ENCODE measurements around the gene SGCE. TPM values are rescaled to one million over a fixed set of nuclear protein-coding genes. Genes with fewer than 3 reads are reported as not detected.
A peak's percentile ranks its signal among the peaks of the same experiment; 100 is the strongest.

Gene SGCE
- total and polyA plus RNA-seq, 8 donors: 49.9 to 84.9 (median 72.8) TPM

DNA sequence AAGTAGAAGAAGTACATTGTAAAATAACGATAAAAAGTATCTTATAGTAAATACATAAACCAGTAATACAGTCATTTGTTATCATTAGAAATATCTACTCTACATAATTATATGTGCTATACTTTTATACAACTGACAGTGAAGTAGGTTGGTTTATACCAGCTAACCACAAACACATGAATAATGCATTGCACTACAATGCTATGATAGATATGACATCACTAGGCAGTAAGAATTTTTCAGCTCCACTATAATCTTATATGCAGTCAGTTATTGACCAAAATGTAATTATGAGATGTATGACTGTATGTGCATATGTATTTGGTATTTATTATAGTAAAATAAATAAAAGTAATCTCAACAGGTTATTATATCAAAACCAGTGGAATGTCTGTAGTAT is 23.4 kb upstream of the SGCE start:
- ATAC-seq (no peak), DNase-seq (no peak)
- TF ChIP-seq, protein P1, sequence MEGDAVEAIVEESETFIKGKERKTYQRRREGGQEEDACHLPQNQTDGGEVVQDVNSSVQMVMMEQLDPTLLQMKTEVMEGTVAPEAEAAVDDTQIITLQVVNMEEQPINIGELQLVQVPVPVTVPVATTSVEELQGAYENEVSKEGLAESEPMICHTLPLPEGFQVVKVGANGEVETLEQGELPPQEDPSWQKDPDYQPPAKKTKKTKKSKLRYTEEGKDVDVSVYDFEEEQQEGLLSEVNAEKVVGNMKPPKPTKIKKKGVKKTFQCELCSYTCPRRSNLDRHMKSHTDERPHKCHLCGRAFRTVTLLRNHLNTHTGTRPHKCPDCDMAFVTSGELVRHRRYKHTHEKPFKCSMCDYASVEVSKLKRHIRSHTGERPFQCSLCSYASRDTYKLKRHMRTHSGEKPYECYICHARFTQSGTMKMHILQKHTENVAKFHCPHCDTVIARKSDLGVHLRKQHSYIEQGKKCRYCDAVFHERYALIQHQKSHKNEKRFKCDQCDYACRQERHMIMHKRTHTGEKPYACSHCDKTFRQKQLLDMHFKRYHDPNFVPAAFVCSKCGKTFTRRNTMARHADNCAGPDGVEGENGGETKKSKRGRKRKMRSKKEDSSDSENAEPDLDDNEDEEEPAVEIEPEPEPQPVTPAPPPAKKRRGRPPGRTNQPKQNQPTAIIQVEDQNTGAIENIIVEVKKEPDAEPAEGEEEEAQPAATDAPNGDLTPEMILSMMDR (IDR thresholded peaks at IDR 0.05): no peak
- H3K9me3 ChIP-seq: no peaks in the 10 kb centered on the region
- intact Hi-C loops (cut with DNase I): no loop called here
- H3K27me3 ChIP-seq: no peaks in the 10 kb centered on the region
- H3K36me3 ChIP-seq: no peaks in the 10 kb centered on the region
- no peaks in the 10 kb centered on the region for H3K4me1 ChIP-seq
- no peak overlapping the region for H3K27ac ChIP-seq
- H3K4me3 ChIP-seq: no peak overlapping the region

DNA sequence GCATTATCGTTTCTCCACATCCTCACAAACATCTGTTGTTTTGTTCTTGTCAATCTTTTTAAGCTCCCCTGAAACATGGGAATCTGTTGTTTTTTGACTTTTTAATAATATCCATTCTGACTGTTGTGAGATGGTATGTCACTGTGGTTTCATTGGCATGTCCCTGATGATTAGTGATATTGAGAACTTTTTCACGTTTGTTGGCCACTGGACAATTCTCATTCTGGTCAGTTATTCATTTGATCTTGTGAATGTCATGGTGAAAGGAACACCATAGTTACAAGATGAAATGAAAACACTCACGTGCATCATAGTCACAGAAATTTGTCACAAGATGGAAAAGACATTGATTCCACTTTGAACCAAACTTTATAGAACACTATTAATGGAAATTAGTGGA is 20.5 kb upstream of the SGCE start:
- Histone ChIP-seq H3K36me3 (no peaks in the 10 kb centered on the region), H3K4me1 (no peaks in the 10 kb centered on the region), H3K27ac (no peak overlapping the region), H3K9me3 (no peaks in the 10 kb centered on the region), H3K27me3 (no peaks in the 10 kb centered on the region), H3K4me3 (no peak overlapping the region)
- TF ChIP-seq, protein P1 (IDR thresholded peaks at IDR 0.05): no peak
- no peak for DNase-seq
- no peak for ATAC-seq
- intact Hi-C loops (cut with DNase I): no loop called here

DNA sequence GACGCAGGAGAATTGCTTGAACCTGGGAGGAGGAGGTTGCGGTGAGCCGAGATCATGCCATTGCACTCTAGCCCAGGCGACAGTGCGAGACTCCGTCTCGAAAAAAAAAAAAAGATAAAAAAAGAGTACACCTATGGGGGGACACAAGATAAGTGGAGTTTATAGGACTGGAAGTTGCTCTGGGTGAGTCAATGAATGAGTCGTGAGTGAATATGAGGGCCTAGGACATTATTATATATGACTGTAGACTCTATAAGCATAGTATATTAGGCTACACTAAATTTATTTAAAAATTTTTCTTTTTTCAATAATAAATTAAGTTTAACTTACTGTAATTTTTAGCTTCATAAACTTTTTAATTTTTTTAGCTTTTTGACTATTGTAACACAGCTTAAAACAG is 19.4 kb upstream of the SGCE start:
- no peak for ATAC-seq
- H3K4me1 ChIP-seq: no peaks in the 10 kb centered on the region

DNA sequence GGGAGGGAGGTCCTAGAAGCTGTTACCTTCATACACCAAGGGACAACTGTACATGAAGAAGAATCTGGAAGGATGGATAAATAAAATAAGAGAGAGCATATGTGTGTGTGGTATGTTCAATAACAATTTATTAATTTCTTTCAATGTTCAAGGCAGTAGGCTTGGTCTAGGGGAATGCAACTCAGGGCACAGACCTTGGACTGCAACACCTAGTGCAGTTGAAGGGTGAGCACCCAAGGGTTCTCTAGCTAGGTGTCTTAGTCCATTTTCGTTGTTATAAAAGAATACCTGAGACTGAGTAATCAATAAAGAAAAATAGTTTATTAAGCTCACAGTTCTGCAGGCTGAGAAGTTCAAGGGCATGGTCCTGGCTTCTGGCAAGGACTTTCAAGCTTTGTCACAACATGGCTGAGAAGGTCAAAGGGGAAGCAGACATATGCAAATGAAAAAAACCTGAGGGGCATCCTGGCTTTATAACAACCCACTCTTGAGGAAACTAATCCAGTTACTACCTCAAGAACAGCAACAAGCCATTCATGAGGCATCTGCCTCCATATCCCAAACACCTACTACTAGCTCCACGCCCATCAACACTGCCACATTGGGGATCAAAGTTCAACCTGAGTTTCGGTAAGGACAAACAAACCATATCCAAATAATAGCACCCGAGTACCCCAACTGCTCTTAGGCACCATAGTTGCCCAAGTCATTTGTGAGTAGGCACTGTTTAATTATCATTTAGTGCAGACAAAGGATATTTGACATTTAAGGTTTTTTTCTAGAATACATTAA is 15.7 kb upstream of the SGCE start:
- intact Hi-C loops (cut with DNase I): no loop called here
- ATAC-seq: no peak
- TF ChIP-seq, protein P1 (IDR thresholded peaks at IDR 0.05): no peak

More for the DNA sequence above, 19.4 kb upstream of the SGCE start:
- no peak overlapping the region for H3K4me3 ChIP-seq
- H3K9me3 ChIP-seq: no peaks in the 10 kb centered on the region
- TF ChIP-seq, protein P1 (IDR thresholded peaks at IDR 0.05): no peak
- no peaks in the 10 kb centered on the region for H3K27me3 ChIP-seq
- no peaks in the 10 kb centered on the region for H3K36me3 ChIP-seq
- intact Hi-C loops (cut with DNase I): no loop called here
- DNase-seq: peak in 1 of 4 donors; percentile 24
- H3K27ac ChIP-seq: no peak overlapping the region

DNA sequence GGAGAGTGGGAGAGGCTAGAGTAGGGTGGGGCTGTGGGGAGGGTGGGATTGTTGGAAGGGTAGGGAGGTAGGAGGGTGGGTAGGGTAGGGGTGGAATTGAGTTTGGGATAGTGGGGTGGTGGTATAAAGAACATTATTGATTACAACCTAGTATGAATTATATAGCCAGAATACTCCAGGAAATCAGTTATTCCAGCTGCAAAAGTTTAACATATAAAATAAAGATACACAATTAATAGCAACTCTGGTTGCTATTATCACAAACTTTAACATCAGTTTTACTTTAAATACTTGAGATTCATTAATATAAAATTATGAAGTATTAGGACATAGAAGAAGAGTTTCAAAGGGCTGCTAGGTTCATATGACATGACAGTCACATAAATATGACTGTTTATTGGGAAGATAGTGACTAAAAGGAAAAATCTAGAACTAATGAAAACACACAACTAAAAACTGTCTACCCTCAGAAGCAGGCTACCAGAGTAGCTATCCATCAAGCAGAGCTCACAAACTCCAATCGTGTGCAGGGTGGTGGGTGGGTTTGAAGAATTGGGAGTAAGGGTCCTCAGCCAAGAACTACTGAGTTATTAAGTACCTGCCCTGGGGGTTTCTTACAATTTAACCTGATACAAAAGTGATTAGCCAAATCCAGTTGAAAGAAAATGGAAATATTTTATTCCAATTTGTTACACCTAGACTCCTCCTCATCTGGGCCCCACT is 14.0 kb upstream of the SGCE start:
- intact Hi-C loops (cut with DNase I): no loop called here
- ATAC-seq: no peak
- H3K27ac ChIP-seq: no peak overlapping the region
- H3K4me1 ChIP-seq: no peaks in the 10 kb centered on the region
- no peaks in the 10 kb centered on the region for H3K27me3 ChIP-seq
- no peak overlapping the region for H3K4me3 ChIP-seq
- no peak for DNase-seq
- no peaks in the 10 kb centered on the region for H3K36me3 ChIP-seq
- H3K9me3 ChIP-seq: no peaks in the 10 kb centered on the region
- TF ChIP-seq, protein P1 (IDR thresholded peaks at IDR 0.05): no peak

More for the DNA sequence above, 15.7 kb upstream of the SGCE start:
- no peak overlapping the region for H3K4me3 ChIP-seq
- no peaks in the 10 kb centered on the region for H3K36me3 ChIP-seq
- H3K9me3 ChIP-seq: no peaks in the 10 kb centered on the region
- H3K4me1 ChIP-seq: no peaks in the 10 kb centered on the region
- no peak overlapping the region for H3K27ac ChIP-seq
- DNase-seq: no peak
- no peaks in the 10 kb centered on the region for H3K27me3 ChIP-seq

All from left lung (tissue), 10 donors.